GM19043 (cell line): ENCODE measurements around the gene COL4A6.
A peak's percentile ranks its signal among the peaks of the same experiment; 100 is the strongest.

ENCODE experiments used
- ATAC-seq: cut with Tn5 transposase; IDR thresholded peaks from one replicate; pipeline ENCODE4 v1.9.1; 2021; ENCODE audit warnings: low read depth; ENCODE audit not compliant: unreplicated experiment

The COL4A6 gene

DNA sequence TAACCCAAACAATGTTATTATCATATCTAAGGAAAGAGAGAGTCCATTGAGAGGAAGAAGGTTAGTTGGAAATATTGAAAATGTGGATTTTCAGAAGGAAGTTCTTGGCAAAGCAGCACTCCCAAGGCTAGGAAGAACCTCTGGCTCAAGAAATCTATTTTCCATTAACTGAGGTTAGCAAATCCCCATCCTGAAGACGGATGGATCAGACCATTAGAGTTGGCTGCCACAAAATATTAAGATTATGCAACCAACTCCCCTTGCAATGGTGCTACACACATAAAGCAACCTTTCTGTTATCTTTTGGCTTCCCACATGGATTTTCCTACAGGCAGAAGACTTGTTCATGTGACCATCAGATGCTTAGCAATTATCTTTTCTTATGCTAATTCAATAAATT, 96.3 kb downstream of the COL4A6 start:
- ATAC-seq: no peak

- peak; percentile 70 for ATAC-seq
Measured at GRCh38 chrX:108332281-108332680, 105.9 kb downstream of the COL4A6 start.

GRCh38 chrX:108331126-108331909, 106.9 kb downstream of the COL4A6 start:
- no peak for ATAC-seq

DNA sequence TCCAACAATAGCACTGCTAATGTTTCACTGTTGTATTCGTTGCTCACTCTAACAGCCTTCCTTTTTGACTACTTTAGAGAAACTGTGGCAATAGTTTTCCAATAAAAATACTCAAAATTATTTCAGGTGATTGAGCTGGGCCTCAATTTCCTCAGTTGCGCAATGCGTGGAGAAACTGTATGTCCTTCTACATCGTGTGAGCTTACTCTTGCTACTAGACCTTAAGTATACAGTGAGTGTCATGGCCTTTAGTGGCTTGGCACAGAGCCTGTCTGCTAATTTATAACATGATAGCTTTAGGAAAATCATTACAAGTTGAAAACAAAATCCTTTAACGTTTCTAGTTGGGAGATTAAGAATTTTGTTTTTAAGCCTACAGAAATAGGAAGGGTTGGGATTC, 114.5 kb downstream of the COL4A6 start:
- ATAC-seq: no peak

- no peak for ATAC-seq
Measured at GRCh38 chrX:108322234-108322633, 116.0 kb downstream of the COL4A6 start.

- no peak for ATAC-seq
Measured at GRCh38 chrX:108316456-108316855, 121.8 kb downstream of the COL4A6 start.

DNA sequence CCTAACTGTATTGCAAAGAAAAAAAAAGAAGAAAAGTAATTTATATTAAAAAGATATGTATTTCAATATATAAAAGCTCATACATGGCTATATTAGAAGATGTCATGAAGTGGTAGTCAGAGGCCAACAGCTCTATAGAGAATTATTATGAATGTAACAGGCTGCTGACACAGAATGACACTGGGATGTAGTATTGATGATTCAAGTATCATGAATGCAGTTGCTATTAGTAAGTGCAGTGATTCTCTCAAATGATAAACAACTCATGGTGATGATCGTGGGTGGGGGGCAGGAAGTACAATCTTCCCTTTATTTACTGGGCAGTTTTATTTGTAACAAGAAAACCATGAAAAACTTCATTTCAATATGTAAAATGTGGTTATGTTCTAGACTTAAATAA, 124.6 kb downstream of the COL4A6 start:
- no peak for ATAC-seq

DNA sequence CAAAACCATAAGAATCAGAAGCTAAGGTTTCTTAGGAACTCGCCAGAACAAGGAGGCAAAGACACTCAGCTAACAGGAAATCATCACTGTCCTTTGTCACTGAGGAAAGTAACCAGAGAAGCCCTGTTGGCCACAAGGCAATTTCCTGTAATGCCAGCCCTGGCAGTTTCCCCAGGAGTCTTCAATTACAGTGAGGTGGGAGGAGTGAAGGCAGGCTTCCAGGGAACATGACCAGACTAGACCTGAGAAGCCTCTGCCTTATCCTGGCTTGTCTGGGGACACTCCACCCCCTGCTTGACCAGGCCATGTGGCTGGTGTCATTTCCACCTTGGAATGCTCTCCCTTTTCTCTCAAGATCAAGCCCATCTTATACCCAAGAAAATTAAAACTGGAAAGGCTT, 125.3 kb downstream of the COL4A6 start:
- ATAC-seq: no peak

DNA sequence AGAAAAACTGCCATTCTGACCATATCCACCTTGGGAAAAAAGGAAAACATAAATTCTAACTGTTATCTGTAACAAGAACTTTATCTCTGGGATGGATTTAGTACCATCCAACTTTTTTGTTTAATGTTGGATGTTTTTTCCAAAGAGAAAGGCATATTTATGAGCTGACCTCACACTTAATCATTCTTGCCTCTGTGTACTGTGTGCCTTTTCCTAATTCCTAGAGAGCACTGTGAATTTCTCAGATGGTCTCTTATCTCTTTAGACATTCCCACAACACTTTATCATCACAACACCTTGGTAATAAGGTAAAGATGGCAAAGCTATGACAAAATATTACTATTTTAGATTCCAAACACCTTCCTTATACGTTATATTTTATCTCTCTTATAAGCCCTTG, 126.2 kb downstream of the COL4A6 start:
- ATAC-seq: no peak

- no peak for ATAC-seq
Measured at GRCh38 chrX:108310506-108310905, 127.7 kb downstream of the COL4A6 start.

- ATAC-seq: no peak
Measured at GRCh38 chrX:108309144-108309543, 129.1 kb downstream of the COL4A6 start.

DNA sequence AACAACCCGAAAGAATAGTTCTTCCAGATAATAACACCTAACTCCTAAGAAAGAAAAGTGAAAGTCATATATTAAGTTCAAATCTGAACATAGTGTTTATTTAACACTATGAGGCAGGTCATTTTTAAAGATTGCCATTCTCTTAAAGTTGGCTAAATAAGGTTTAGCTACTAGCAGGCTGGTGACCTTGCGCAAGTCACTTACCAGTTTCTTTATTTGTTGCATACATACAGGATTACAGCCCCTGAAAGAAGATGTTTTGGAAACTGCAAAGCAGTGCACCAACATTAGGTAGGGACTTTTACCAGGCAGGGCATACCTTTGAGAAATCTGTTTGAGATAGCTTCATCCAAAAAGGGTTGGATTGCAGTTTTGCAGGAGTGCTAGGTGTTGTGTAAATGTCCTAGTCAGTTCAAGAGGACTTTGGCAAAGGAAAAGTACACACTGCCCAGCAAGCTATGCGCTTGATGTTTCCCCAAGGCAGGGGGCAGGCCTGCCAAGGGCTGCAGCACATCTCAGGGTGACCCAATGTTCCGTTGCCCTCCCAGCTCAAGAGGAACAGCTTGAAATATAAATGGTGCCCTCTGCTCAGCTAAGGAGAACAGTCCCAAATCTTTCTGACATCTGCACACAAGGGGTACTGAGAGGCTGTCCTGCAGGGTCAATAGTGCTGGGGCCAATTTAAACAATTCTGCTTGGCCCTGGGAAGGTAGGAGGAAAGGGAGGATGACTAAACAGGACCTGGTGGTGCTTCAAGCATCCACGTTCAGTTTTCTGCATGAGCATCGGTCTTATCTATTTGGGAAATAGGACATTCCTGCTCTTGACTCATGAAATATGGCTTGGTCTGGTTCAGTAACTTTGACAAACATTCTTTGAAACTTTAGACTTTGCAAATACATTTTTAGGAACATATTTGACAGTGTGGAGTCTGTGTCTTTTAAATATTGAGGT, 130.8 kb downstream of the COL4A6 start:
- ATAC-seq: no peak

GRCh38 chrX:108306086-108306485, 132.1 kb downstream of the COL4A6 start:
- ATAC-seq: no peak

DNA sequence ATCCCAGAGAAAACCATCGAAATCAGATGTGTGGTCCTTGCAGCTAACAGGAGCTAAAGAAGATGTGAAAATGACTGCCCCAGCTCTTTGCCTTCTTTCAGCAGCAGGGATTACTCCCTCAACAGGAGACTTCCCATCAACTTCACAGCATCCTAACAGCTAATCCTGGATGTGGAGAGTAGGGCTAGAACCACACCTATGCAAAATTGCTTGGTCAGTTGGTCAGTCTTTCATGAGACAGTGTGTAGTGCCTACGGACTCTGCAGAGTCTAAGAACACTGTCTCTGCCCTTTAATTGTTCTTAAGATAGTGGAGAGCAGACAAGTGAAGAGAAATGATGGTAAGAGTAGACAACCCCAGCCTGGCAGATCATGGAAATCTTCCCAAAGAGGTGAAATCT, 133.5 kb downstream of the COL4A6 start:
- ATAC-seq: no peak

GRCh38 chrX:108304210-108304609, 134.0 kb downstream of the COL4A6 start:
- peak; percentile 42 for ATAC-seq

- no peak for ATAC-seq
Measured at GRCh38 chrX:108303682-108304081, 134.5 kb downstream of the COL4A6 start.

DNA sequence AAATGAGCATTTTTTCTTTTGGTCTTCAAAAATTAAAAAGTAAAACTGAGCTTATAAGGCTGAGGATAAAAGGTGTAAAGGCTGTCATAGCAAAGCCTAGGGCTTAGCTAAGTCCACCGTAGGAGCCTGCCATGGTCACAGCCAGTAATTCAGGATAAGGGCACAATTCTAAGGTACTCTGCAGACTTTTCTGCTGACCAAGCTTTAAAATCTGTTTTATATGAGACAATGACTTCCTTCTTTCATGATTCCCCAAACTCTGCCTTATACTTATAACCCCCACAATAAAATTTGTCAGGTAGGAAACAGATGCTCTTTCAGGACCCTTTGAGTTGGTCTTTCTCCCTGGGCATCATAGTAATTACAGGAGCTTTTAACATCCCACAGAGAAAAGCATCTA, 138.5 kb downstream of the COL4A6 start:
- ATAC-seq: no peak

- peak; percentile 77 for ATAC-seq
Measured at GRCh38 chrX:108299101-108299591, 139.1 kb downstream of the COL4A6 start.

DNA sequence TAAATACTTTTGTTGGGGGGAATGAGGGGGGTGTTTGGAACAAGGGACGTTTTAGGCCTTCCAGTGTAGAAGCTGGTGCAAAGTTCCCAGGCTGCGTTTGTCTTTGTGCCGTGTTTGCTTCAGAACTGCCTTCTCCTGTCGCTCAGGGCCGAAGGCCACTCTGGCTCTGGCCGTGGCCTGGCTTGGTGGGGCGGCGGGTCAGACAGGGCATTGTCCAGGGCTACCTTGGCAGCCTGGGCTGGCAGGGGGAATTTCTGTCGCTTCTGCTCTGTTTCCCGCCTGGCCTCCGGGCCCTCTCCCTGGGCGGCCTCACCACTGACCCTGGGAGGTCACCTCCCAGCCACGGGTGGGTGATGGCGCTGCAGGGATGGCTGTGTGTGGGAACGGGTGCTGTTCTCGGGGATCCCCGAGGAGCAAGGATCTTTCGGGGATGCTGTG, 140.0 kb downstream of the COL4A6 start:
- ATAC-seq: no peak

- no peak for ATAC-seq
Measured at GRCh38 chrX:108297290-108297689, 140.9 kb downstream of the COL4A6 start.

DNA sequence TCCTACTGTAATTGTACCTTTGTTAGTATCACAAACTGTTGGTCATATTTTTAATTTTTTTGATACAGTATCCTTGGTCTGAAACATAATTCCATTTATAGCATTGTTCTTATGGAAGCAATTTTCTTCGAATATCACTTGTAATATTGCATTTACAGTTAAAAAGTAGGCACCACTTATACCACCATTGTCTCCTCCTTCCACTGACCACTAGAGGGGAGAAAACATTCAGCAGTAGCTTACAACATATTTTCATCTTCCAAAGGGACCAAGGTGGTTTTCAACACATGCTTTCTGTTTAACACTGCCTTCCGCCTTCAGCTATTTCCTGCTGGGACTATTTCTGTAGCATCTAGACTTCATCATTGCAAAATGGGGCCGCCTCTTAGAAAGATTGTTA, 146.2 kb downstream of the COL4A6 start:
- ATAC-seq: no peak
